ENCODE data around the gene PAX1. TPM values are rescaled to one million over a fixed set of nuclear protein-coding genes. Genes with fewer than 3 reads are reported as not detected.

Gene PAX1
- total and polyA plus RNA-seq, 2 donors (not counting 1 experiment from before 2014, with no cell fraction given), result not detected

GRCh38 chr20:21704408-21705385 lies 767 bp upstream of the PAX1 start:
- TF ChIP-seq EZH2 (IDR thresholded peaks at IDR 0.05; ENCODE audit: low read length, missing control alignments), result no peak
- TF ChIP-seq, protein P1, sequence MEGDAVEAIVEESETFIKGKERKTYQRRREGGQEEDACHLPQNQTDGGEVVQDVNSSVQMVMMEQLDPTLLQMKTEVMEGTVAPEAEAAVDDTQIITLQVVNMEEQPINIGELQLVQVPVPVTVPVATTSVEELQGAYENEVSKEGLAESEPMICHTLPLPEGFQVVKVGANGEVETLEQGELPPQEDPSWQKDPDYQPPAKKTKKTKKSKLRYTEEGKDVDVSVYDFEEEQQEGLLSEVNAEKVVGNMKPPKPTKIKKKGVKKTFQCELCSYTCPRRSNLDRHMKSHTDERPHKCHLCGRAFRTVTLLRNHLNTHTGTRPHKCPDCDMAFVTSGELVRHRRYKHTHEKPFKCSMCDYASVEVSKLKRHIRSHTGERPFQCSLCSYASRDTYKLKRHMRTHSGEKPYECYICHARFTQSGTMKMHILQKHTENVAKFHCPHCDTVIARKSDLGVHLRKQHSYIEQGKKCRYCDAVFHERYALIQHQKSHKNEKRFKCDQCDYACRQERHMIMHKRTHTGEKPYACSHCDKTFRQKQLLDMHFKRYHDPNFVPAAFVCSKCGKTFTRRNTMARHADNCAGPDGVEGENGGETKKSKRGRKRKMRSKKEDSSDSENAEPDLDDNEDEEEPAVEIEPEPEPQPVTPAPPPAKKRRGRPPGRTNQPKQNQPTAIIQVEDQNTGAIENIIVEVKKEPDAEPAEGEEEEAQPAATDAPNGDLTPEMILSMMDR (conservative IDR thresholded peaks at IDR 0.05 in 1 of 2, IDR thresholded peaks at IDR 0.05 in 1 of 2; ENCODE audit: low read depth in 1 of 2, low read length in 2 of 2), result no peak
- peaks cover 39% of the 10 kb centered on the region for H3K27me3 ChIP-seq (ENCODE audit: control insufficient read depth, insufficient read depth, low read length)
- no peaks in the 10 kb centered on the region for H3K9me3 ChIP-seq (ENCODE audit: control insufficient read depth, insufficient read depth, low read depth, low read length)
- H3K36me3 ChIP-seq (ENCODE audit: control insufficient read depth, insufficient read depth, low read length), result no peaks in the 10 kb centered on the region
- H3K4me2 ChIP-seq (ENCODE audit: extremely low read depth, insufficient read depth, low read length), result no peak overlapping the region
- DNase-seq (ENCODE audit: low read depth in 2 of 2), result no peak
- H2AFZ ChIP-seq (ENCODE audit: low read length), result no peak overlapping the region
- H3K4me3 ChIP-seq (replicated peaks in 1 of 4; ENCODE audit: control extremely low read depth in 1 of 4, insufficient read depth in 1 of 4, low read depth in 3 of 4, low read length in 4 of 4), result no peak overlapping the region
- H3K27ac ChIP-seq (ENCODE audit: insufficient read depth, low read length), result no peak overlapping the region
- no peaks in the 10 kb centered on the region for H4K20me1 ChIP-seq (ENCODE audit: control insufficient read depth, extremely low read depth, insufficient read depth, low read length)
- no peaks in the 10 kb centered on the region for H3K4me1 ChIP-seq (ENCODE audit: control insufficient read depth, extremely low read depth, insufficient read depth, low read length)
- H3K79me2 ChIP-seq (ENCODE audit: control insufficient read depth, insufficient read depth, low read length), result no peaks in the 10 kb centered on the region
- H3K9ac ChIP-seq (ENCODE audit: insufficient read depth, low read length), result no peak overlapping the region

DNA sequence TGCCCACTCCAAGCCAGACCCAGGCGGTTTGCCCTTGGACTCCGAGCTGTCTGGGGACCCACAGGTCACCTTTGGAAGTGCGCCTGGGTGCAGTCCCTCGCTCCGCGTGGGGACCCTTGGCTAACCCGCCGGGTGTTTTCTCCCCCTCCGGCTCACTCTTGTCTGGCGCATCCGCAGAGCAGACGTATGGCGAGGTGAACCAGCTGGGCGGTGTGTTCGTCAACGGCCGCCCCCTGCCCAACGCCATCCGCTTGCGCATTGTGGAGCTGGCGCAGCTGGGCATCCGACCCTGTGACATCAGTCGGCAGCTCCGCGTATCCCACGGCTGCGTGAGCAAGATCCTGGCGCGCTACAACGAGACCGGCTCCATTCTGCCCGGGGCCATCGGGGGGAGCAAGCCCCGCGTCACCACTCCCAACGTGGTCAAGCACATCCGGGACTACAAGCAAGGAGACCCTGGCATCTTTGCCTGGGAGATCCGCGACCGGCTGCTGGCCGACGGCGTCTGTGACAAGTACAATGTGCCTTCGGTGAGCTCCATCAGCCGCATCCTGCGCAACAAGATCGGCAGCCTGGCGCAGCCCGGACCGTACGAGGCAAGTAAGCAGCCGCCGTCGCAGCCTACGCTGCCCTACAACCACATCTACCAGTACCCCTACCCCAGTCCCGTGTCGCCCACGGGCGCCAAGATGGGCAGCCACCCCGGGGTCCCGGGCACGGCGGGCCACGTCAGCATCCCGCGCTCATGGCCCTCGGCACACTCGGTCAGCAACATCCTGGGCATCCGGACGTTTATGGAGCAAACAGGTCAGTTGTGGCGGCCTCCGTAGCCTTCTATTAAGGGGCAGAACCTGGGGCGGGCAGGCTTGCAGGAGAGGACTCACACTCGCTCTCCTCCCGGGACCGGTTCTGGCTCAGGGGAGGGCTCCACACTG lies 1.1 kb downstream of the PAX1 start:
- Histone ChIP-seq H3K4me1 (ENCODE audit: control insufficient read depth, extremely low read depth, insufficient read depth, low read length) (no peaks in the 10 kb centered on the region), H4K20me1 (ENCODE audit: control insufficient read depth, extremely low read depth, insufficient read depth, low read length) (no peaks in the 10 kb centered on the region), H3K4me3 (replicated peaks in 1 of 4; ENCODE audit: control extremely low read depth in 1 of 4, insufficient read depth in 1 of 4, low read depth in 3 of 4, low read length in 4 of 4) (no peak overlapping the region), H3K79me2 (ENCODE audit: control insufficient read depth, insufficient read depth, low read length) (no peaks in the 10 kb centered on the region), H3K27ac (ENCODE audit: insufficient read depth, low read length) (no peak overlapping the region), H2AFZ (ENCODE audit: low read length) (no peak overlapping the region), H3K9ac (ENCODE audit: insufficient read depth, low read length) (no peak overlapping the region), H3K9me3 (ENCODE audit: control insufficient read depth, insufficient read depth, low read depth, low read length) (no peaks in the 10 kb centered on the region), H3K36me3 (ENCODE audit: control insufficient read depth, insufficient read depth, low read length) (no peaks in the 10 kb centered on the region), H3K27me3 (ENCODE audit: control insufficient read depth, insufficient read depth, low read length) (peaks cover 39% of the 10 kb centered on the region), H3K4me2 (ENCODE audit: extremely low read depth, insufficient read depth, low read length) (no peak overlapping the region)
- TF ChIP-seq EZH2 (IDR thresholded peaks at IDR 0.05; ENCODE audit: low read length, missing control alignments), result peak; percentile 75
- TF ChIP-seq, protein P1 (conservative IDR thresholded peaks at IDR 0.05 in 1 of 2, IDR thresholded peaks at IDR 0.05 in 1 of 2; ENCODE audit: low read depth in 1 of 2, low read length in 2 of 2), result no peak
- no peak for DNase-seq (ENCODE audit: low read depth in 2 of 2)

DNA sequence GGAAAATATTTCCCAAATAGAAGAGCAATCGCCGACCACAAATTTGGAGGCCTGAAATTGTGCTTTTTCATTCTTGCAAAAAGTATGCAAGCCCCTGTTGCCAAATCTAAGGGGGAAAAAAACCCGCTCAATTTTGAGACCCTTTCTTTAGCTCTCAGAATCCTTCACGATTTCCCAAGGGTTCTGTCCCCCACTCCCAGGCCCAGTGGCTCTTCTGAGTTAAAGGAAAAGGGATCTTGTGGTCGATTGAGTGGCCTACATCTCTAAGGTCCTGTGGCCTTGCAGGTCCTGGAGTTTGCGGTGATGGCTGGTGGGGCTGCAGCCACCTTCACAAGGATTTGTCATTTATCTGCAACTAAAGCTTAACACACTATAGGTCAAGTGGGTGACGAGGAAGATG lies 1.8 kb downstream of the PAX1 start:
- DNase-seq (ENCODE audit: low read depth in 2 of 2), result no peak

More for the DNA sequence above, 1.8 kb downstream of the PAX1 start:
- Histone ChIP-seq H3K9ac (ENCODE audit: insufficient read depth, low read length) (no peak overlapping the region), H3K27me3 (ENCODE audit: control insufficient read depth, insufficient read depth, low read length) (peaks cover 37% of the 10 kb centered on the region), H3K4me1 (ENCODE audit: control insufficient read depth, extremely low read depth, insufficient read depth, low read length) (no peaks in the 10 kb centered on the region), H2AFZ (ENCODE audit: low read length) (no peak overlapping the region), H3K27ac (ENCODE audit: insufficient read depth, low read length) (no peak overlapping the region), H4K20me1 (ENCODE audit: control insufficient read depth, extremely low read depth, insufficient read depth, low read length) (no peaks in the 10 kb centered on the region), H3K4me3 (replicated peaks in 1 of 4; ENCODE audit: control extremely low read depth in 1 of 4, insufficient read depth in 1 of 4, low read depth in 3 of 4, low read length in 4 of 4) (no peak overlapping the region), H3K4me2 (ENCODE audit: extremely low read depth, insufficient read depth, low read length) (no peak overlapping the region), H3K9me3 (ENCODE audit: control insufficient read depth, insufficient read depth, low read depth, low read length) (no peaks in the 10 kb centered on the region), H3K36me3 (ENCODE audit: control insufficient read depth, insufficient read depth, low read length) (no peaks in the 10 kb centered on the region), H3K79me2 (ENCODE audit: control insufficient read depth, insufficient read depth, low read length) (no peaks in the 10 kb centered on the region)
- TF ChIP-seq, protein P1 (conservative IDR thresholded peaks at IDR 0.05 in 1 of 2, IDR thresholded peaks at IDR 0.05 in 1 of 2; ENCODE audit: low read depth in 1 of 2, low read length in 2 of 2), result no peak
